ENCODE data around the gene SLFN12L.
"Not testable (repeated sequence)": the region's sequence is repeated elsewhere in the genome, so short reads cannot be mapped to it uniquely, and the experiment has no call there.

SLFN12L gene

DNA sequence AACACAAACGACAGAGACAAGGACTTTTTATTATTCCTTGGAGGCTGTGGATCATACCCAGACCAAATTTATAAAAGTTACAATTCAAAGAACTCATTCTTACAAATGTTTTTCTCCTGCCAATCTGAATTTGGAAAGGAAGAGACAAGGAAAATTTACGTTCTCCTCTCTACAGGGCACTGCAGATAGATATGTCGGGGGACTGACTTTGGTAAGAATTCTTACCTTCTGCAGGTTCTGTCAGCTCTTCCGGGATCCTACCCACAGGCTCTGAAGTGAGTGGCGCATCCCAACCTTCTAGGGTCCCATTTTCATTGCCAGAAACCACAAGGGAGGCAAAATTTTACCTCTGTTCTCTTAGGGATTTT lies 2.2 kb upstream of the SLFN12L start:
- Histone ChIP-seq H3K79me2 (ENCODE audit: insufficient read depth, low read length) (no peaks in the 10 kb centered on the region), H3K9me2 (ENCODE audit: low read depth, low read length) (no peaks in the 10 kb centered on the region), H3K9me3 (ENCODE audit: low read length) (no peaks in the 10 kb centered on the region), H3K4me3 (ENCODE audit: low read depth, low read length, poor library complexity, severe bottlenecking) (no peak overlapping the region), H3K27ac (ENCODE audit: low read depth, low read length, poor library complexity, severe bottlenecking) (no peak overlapping the region), H4K20me1 (ENCODE audit: insufficient read depth, low read length) (no peaks in the 10 kb centered on the region), H3F3A (ENCODE audit: insufficient read depth, low read length) (no peaks in the 10 kb centered on the region), H3K4me1 (ENCODE audit: insufficient read depth, low read length, severe bottlenecking) (peaks cover 5% of the 10 kb centered on the region), H2AFZ (ENCODE audit: low read length) (no peak overlapping the region), H3K27me3 (ENCODE audit: insufficient read depth, low read length) (no peaks in the 10 kb centered on the region; the same call in 1 of the 2 replicates), H3K9ac (ENCODE audit: low read length) (no peak overlapping the region), H3K4me2 (ENCODE audit: low read length) (no peak overlapping the region), H3K36me3 (ENCODE audit: insufficient read depth, low read length) (no peaks in the 10 kb centered on the region)
- TF ChIP-seq CTCF (IDR thresholded peaks at IDR 0.05; ENCODE audit: low read length) (no peak; the same call in 1 of the 2 replicates), EZH2 (IDR thresholded peaks at IDR 0.05; ENCODE audit: borderline replicate concordance, low read length) (no peak)

DNA sequence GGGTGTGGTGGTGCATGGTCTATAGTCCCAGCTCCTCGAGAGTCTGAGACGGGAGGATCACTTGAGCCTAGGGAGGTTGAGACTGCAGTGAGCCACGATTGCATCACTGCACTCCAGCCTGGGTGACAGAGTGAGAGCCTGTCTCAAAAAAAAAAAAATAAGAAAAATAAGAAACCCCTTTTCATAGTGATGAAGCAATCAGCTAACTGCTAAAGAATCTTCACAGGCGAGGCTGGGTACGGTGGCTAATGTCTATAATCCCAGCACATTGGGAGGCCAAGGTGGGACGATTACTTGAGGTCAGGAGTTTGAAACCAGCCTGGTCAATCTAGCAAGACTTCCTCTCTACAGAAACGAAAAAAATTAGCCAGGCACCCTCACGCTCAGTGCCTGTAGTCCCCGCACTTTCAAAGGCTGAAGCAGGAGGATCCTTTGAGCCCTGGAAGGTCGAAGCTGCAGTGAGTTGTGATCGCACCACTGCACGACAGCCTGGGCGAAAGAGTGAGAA lies 760 bp downstream of the SLFN12L start:
- H3K4me1 ChIP-seq (ENCODE audit: insufficient read depth, low read length, severe bottlenecking) = peaks cover 5% of the 10 kb centered on the region
- no peak overlapping the region for H3K27ac ChIP-seq (ENCODE audit: low read depth, low read length, poor library complexity, severe bottlenecking)
- TF ChIP-seq CTCF (IDR thresholded peaks at IDR 0.05; ENCODE audit: low read length) = no peak
- no peaks in the 10 kb centered on the region for H3K9me2 ChIP-seq (ENCODE audit: low read depth, low read length)
- no peaks in the 10 kb centered on the region for H4K20me1 ChIP-seq (ENCODE audit: insufficient read depth, low read length)
- no peaks in the 10 kb centered on the region for H3K36me3 ChIP-seq (ENCODE audit: insufficient read depth, low read length)
- H2AFZ ChIP-seq (ENCODE audit: low read length) = no peak overlapping the region
- no peak overlapping the region for H3K4me2 ChIP-seq (ENCODE audit: low read length)
- H3K9ac ChIP-seq (ENCODE audit: low read length) = no peak overlapping the region
- H3K79me2 ChIP-seq (ENCODE audit: insufficient read depth, low read length) = no peaks in the 10 kb centered on the region
- H3K27me3 ChIP-seq (ENCODE audit: insufficient read depth, low read length) = no peaks in the 10 kb centered on the region; the same call in 1 of the 2 replicates
- H3K9me3 ChIP-seq (ENCODE audit: low read length) = no peaks in the 10 kb centered on the region
- H3F3A ChIP-seq (ENCODE audit: insufficient read depth, low read length) = no peaks in the 10 kb centered on the region
- H3K4me3 ChIP-seq (ENCODE audit: low read depth, low read length, poor library complexity, severe bottlenecking) = no peak overlapping the region

DNA sequence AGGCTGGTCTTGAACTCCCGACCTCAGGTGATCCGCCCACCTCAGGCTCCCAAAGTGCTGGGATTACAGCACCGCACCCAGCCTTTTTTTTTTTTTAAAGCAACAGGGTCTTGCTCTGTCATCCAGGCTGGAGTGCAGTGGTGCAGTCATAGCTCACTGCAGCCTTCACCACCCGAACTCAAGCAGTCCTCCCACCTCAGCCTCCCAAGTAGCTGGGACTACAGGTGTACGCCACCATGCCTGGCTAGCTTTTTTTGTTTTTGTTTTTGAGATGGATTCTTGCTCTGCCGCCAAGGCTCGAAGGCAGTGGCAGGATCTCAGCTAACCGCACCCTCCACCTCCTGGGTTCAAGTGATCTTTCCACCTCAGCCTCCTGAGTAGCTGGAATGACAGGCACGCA lies 2.1 kb downstream of the SLFN12L start:
- not testable (repeated sequence) for H3K36me3 ChIP-seq (ENCODE audit: insufficient read depth, low read length); H3K27me3 ChIP-seq (ENCODE audit: insufficient read depth, low read length); H3K9me2 ChIP-seq (ENCODE audit: low read depth, low read length); H3F3A ChIP-seq (ENCODE audit: insufficient read depth, low read length); H3K4me3 ChIP-seq (ENCODE audit: low read depth, low read length, poor library complexity, severe bottlenecking); H2AFZ ChIP-seq (ENCODE audit: low read length); H3K27ac ChIP-seq (ENCODE audit: low read depth, low read length, poor library complexity, severe bottlenecking); H4K20me1 ChIP-seq (ENCODE audit: insufficient read depth, low read length); H3K4me2 ChIP-seq (ENCODE audit: low read length); H3K4me1 ChIP-seq (ENCODE audit: insufficient read depth, low read length, severe bottlenecking); H3K9ac ChIP-seq (ENCODE audit: low read length); H3K9me3 ChIP-seq (ENCODE audit: low read length); H3K79me2 ChIP-seq (ENCODE audit: insufficient read depth, low read length)

DNA sequence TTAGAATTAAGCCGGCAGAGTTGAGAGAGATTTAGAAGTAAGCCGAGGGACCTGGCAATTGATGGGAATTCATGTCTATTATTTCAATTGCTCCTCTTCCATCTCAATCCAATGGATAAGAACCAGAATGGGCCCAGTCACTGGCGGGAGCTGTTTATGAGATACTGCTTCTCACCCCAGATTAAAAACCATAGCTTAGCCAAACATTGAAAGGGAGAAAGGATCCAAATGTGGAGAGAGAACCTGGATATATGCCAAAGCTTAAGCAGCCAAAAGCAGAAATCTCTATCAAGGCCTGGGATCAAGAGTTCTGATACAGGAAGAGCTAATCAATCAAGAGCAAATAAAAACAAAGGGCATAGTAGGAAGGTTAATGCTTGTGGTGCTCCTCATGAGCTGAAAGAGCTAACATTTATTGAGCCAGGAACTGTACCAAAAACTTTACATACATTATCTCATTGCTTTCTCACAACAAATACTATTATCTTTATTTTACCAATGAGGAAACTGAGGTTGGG lies 2.8 kb downstream of the SLFN12L start:
- Histone ChIP-seq H3K9me3 (ENCODE audit: low read length) (no peaks in the 10 kb centered on the region), H3K36me3 (ENCODE audit: insufficient read depth, low read length) (no peaks in the 10 kb centered on the region), H3K27me3 (ENCODE audit: insufficient read depth, low read length) (no peaks in the 10 kb centered on the region; the same call in 1 of the 2 replicates), H3K27ac (ENCODE audit: low read depth, low read length, poor library complexity, severe bottlenecking) (no peak overlapping the region), H2AFZ (ENCODE audit: low read length) (no peak overlapping the region), H3K9me2 (ENCODE audit: low read depth, low read length) (no peaks in the 10 kb centered on the region), H3K79me2 (ENCODE audit: insufficient read depth, low read length) (no peaks in the 10 kb centered on the region), H3F3A (ENCODE audit: insufficient read depth, low read length) (no peaks in the 10 kb centered on the region), H3K9ac (ENCODE audit: low read length) (no peak overlapping the region), H4K20me1 (ENCODE audit: insufficient read depth, low read length) (no peaks in the 10 kb centered on the region), H3K4me2 (ENCODE audit: low read length) (no peak overlapping the region), H3K4me1 (ENCODE audit: insufficient read depth, low read length, severe bottlenecking) (no peaks in the 10 kb centered on the region), H3K4me3 (ENCODE audit: low read depth, low read length, poor library complexity, severe bottlenecking) (no peak overlapping the region)
- TF ChIP-seq CTCF (IDR thresholded peaks at IDR 0.05; ENCODE audit: low read length) = no peak
- no peak for TF ChIP-seq EZH2 (IDR thresholded peaks at IDR 0.05; ENCODE audit: borderline replicate concordance, low read length)
